ENCODE data around the gene SELP. TPM values are rescaled to one million over a fixed set of nuclear protein-coding genes. Genes with fewer than 3 reads are reported as not detected.

The SELP gene
- total RNA-seq, 1 donor, result under 0.01 TPM

GRCh38 chr1:169565335-169566271, 64.3 kb downstream of the SELP start:
- TF ChIP-seq, protein P1, sequence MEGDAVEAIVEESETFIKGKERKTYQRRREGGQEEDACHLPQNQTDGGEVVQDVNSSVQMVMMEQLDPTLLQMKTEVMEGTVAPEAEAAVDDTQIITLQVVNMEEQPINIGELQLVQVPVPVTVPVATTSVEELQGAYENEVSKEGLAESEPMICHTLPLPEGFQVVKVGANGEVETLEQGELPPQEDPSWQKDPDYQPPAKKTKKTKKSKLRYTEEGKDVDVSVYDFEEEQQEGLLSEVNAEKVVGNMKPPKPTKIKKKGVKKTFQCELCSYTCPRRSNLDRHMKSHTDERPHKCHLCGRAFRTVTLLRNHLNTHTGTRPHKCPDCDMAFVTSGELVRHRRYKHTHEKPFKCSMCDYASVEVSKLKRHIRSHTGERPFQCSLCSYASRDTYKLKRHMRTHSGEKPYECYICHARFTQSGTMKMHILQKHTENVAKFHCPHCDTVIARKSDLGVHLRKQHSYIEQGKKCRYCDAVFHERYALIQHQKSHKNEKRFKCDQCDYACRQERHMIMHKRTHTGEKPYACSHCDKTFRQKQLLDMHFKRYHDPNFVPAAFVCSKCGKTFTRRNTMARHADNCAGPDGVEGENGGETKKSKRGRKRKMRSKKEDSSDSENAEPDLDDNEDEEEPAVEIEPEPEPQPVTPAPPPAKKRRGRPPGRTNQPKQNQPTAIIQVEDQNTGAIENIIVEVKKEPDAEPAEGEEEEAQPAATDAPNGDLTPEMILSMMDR (IDR thresholded peaks at IDR 0.05; ENCODE audit: insufficient read depth, low read length), result no peak
- DNase-seq (ENCODE audit: low read depth), result no peak
- H3K4me3 ChIP-seq (ENCODE audit: low read depth, low read length), result no peak overlapping the region

DNA sequence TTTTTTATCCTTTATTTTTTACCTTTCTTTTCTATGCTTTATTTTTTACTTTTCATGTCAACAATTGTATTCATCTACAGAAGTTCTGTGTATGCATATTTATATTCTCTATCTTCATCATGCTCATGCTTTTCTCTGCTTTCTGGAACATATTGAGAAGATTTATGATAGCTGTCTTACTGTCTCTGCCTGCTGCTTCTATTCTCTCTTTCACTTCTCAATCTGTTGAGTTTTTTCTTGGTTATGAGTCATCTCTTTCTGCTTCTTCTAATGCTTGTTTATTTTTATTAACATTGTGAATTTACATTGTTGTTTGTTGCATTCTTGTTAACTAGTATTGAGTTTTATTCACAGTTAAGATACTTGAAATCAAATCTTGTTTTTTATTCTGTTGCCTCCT, 66.3 kb downstream of the SELP start:
- H3K4me3 ChIP-seq (ENCODE audit: low read depth, low read length), result no peak overlapping the region
- DNase-seq (ENCODE audit: low read depth), result no peak
- TF ChIP-seq, protein P1 (IDR thresholded peaks at IDR 0.05; ENCODE audit: insufficient read depth, low read length), result no peak

DNA sequence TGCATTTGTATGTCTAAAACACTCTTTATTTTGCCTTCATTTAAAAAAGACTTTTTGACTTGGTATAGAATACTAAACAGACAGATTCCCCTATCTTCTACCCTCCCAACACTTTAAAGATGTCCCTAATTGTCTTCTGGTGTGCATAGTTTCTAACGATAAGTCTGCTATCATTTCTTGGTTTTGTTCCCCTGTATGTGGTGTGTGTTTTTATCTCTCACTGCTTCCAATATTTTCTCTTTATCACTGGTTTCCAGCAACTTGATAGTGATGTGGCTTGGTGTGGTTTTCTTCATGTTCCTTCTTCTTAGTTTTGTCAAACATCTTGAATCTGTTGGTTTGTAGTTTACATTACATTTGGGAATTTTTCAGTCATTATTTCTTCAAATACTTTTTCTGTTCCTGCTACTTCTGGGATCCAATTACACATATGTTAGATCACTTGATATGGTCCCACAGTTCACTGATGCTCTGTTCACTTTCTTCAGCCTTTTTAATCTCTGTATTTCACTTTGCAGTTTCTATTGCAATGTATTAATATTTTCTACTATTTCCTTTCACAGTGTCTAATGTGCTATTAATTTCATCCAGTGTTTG, 66.8 kb downstream of the SELP start:
- TF ChIP-seq, protein P1 (IDR thresholded peaks at IDR 0.05; ENCODE audit: insufficient read depth, low read length), result no peak
- no peak for DNase-seq (ENCODE audit: low read depth)
- no peak overlapping the region for H3K4me3 ChIP-seq (ENCODE audit: low read depth, low read length)

GRCh38 chr1:169561692-169562091, 68.2 kb downstream of the SELP start:
- TF ChIP-seq, protein P1 (IDR thresholded peaks at IDR 0.05; ENCODE audit: insufficient read depth, low read length), result no peak
- DNase-seq (ENCODE audit: low read depth), result no peak
- no peak overlapping the region for H3K4me3 ChIP-seq (ENCODE audit: low read depth, low read length)

DNA sequence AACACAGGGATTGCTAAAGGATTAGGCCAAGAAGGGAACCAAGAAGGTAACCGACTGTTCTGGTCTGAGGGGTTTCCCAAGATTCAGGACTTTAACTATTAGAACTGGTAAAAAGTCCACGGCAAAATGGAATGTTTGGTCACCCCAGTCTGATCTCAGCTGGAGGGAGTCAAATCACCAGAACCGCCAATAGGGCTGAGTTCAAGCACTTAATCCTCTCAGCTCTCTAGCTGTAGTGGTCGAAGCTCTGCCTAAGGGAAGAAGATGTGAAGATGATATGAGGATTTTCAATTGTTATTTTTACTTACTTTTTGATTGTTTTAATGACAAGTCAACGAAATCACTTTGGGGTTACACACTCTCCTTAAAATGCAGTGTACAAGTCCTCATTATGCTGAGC, 72.8 kb downstream of the SELP start:
- no peak overlapping the region for H3K4me3 ChIP-seq (ENCODE audit: low read depth, low read length)
- TF ChIP-seq, protein P1 (IDR thresholded peaks at IDR 0.05; ENCODE audit: insufficient read depth, low read length), result no peak
- DNase-seq (ENCODE audit: low read depth), result no peak

GRCh38 chr1:169550294-169550693, 79.6 kb downstream of the SELP start:
- TF ChIP-seq, protein P1 (IDR thresholded peaks at IDR 0.05; ENCODE audit: insufficient read depth, low read length), result peak; percentile 60
- no peak overlapping the region for H3K4me3 ChIP-seq (ENCODE audit: low read depth, low read length)
- peak; percentile 68 for DNase-seq (ENCODE audit: low read depth)
